ENCODE measurements around the gene SLC10A7.
"Not testable (repeated sequence)": the region's sequence is repeated elsewhere in the genome, so short reads cannot be mapped to it uniquely, and the experiment has no call there.

SLC10A7 gene

DNA sequence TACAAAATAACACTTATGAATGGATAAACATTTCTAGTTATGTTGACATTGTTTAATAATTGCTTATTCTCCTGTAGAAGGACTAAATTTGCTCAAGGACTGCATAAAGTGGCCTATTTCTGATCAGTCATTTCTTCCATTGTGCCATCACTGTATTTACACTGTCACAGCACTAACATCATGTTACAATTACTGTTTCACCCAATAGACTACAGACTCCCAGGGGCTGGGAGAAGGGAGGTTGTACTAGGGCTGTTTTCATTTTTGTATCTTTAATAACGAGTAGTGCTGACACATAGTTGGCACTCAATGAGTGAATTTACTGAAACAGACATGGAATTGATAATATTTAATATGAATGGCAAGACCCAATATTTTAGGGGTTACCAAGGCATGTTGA, 139.5 kb downstream of the SLC10A7 start:
- DNase-seq: no peak
- H3K9me3 ChIP-seq (ENCODE audit: control insufficient read depth, low read length): no peaks in the 10 kb centered on the region
- no peaks in the 10 kb centered on the region for H3K4me1 ChIP-seq (ENCODE audit: control insufficient read depth, insufficient read depth, low read length, poor library complexity, severe bottlenecking)
- no peak overlapping the region for H3K27ac ChIP-seq (ENCODE audit: insufficient read depth, low read length, poor library complexity, severe bottlenecking)
- no peak overlapping the region for H3K4me3 ChIP-seq (ENCODE audit: insufficient read depth, low read depth, low read length, poor library complexity, severe bottlenecking)
- no peaks in the 10 kb centered on the region for H3K27me3 ChIP-seq (replicated peaks; ENCODE audit: control insufficient read depth, insufficient read depth, low read length, poor library complexity, severe bottlenecking)
- H3K36me3 ChIP-seq (ENCODE audit: control insufficient read depth, insufficient read depth, low read length): no peaks in the 10 kb centered on the region

- Histone ChIP-seq H3K27ac (ENCODE audit: insufficient read depth, low read length, poor library complexity, severe bottlenecking) (no peak overlapping the region), H3K36me3 (ENCODE audit: control insufficient read depth, insufficient read depth, low read length) (no peaks in the 10 kb centered on the region), H3K9me3 (ENCODE audit: control insufficient read depth, low read length) (no peaks in the 10 kb centered on the region), H3K4me3 (ENCODE audit: insufficient read depth, low read depth, low read length, poor library complexity, severe bottlenecking) (no peak overlapping the region), H3K4me1 (ENCODE audit: control insufficient read depth, insufficient read depth, low read length, poor library complexity, severe bottlenecking) (no peaks in the 10 kb centered on the region), H3K27me3 (replicated peaks; ENCODE audit: control insufficient read depth, insufficient read depth, low read length, poor library complexity, severe bottlenecking) (no peaks in the 10 kb centered on the region)
- no peak for DNase-seq
These were observed 140.4 kb downstream of the SLC10A7 start for GRCh38 chr4:146381263-146381872.

- Histone ChIP-seq H3K36me3 (ENCODE audit: control insufficient read depth, insufficient read depth, low read length) (no peaks in the 10 kb centered on the region), H3K27ac (ENCODE audit: insufficient read depth, low read length, poor library complexity, severe bottlenecking) (no peak overlapping the region), H3K9me3 (ENCODE audit: control insufficient read depth, low read length) (no peaks in the 10 kb centered on the region), H3K27me3 (replicated peaks; ENCODE audit: control insufficient read depth, insufficient read depth, low read length, poor library complexity, severe bottlenecking) (no peaks in the 10 kb centered on the region), H3K4me3 (ENCODE audit: insufficient read depth, low read depth, low read length, poor library complexity, severe bottlenecking) (no peak overlapping the region), H3K4me1 (ENCODE audit: control insufficient read depth, insufficient read depth, low read length, poor library complexity, severe bottlenecking) (no peaks in the 10 kb centered on the region)
- DNase-seq: no peak
These were observed 142.0 kb downstream of the SLC10A7 start for GRCh38 chr4:146379744-146380143.

- no peak for DNase-seq
- H3K27me3 ChIP-seq (replicated peaks; ENCODE audit: control insufficient read depth, insufficient read depth, low read length, poor library complexity, severe bottlenecking): no peaks in the 10 kb centered on the region
- no peak overlapping the region for H3K27ac ChIP-seq (ENCODE audit: insufficient read depth, low read length, poor library complexity, severe bottlenecking)
These were observed 149.9 kb downstream of the SLC10A7 start for GRCh38 chr4:146371812-146372211.

DNA sequence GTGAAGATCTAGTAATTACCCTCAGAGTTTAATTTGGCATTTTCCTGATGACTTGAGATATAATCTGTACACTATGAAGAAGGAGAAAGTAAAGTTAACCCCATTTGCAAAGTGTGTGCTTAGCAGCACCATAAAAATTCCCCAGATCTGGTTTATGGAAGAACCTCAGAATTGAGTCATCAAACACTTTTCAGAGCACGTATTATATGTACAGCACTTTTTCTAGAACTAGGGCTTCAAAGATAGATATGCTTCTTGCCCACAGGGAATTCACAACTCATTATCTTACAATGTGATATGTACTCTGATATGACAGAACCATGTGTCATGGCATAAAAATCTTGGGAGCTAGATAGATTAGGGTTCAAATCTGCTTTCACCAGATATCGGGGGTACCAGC, 150.9 kb downstream of the SLC10A7 start:
- H3K27me3 ChIP-seq (replicated peaks; ENCODE audit: control insufficient read depth, insufficient read depth, low read length, poor library complexity, severe bottlenecking): no peaks in the 10 kb centered on the region
- H3K4me3 ChIP-seq (ENCODE audit: insufficient read depth, low read depth, low read length, poor library complexity, severe bottlenecking): no peak overlapping the region
- H3K9me3 ChIP-seq (ENCODE audit: control insufficient read depth, low read length): no peaks in the 10 kb centered on the region
- H3K4me1 ChIP-seq (ENCODE audit: control insufficient read depth, insufficient read depth, low read length, poor library complexity, severe bottlenecking): no peaks in the 10 kb centered on the region
- H3K36me3 ChIP-seq (ENCODE audit: control insufficient read depth, insufficient read depth, low read length): no peaks in the 10 kb centered on the region
- no peak overlapping the region for H3K27ac ChIP-seq (ENCODE audit: insufficient read depth, low read length, poor library complexity, severe bottlenecking)
- DNase-seq: no peak

More at GRCh38 chr4:146371812-146372211, 149.9 kb downstream of the SLC10A7 start:
- no peak overlapping the region for H3K4me3 ChIP-seq (ENCODE audit: insufficient read depth, low read depth, low read length, poor library complexity, severe bottlenecking)
- no peaks in the 10 kb centered on the region for H3K36me3 ChIP-seq (ENCODE audit: control insufficient read depth, insufficient read depth, low read length)
- H3K4me1 ChIP-seq (ENCODE audit: control insufficient read depth, insufficient read depth, low read length, poor library complexity, severe bottlenecking): no peaks in the 10 kb centered on the region
- no peaks in the 10 kb centered on the region for H3K9me3 ChIP-seq (ENCODE audit: control insufficient read depth, low read length)

DNA sequence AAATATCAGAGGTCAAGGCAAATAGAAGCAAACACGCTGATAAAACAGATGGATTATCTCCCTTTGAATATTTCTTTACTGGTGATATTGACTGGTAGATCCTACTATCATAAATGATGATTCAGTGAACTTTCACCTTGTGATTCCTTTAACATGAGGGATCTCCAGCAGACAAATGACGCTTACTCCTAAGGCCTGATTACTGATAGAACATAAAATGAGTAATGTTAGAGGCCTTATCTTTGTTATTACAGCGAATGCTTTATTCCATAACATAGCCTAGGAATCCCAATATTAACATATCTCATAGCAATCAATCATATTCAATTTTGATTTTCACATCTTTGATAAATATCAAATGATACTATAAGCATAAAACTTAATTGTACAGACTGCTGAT, 152.3 kb downstream of the SLC10A7 start:
- Histone ChIP-seq H3K4me1 (ENCODE audit: control insufficient read depth, insufficient read depth, low read length, poor library complexity, severe bottlenecking) (no peaks in the 10 kb centered on the region), H3K9me3 (ENCODE audit: control insufficient read depth, low read length) (no peaks in the 10 kb centered on the region), H3K4me3 (ENCODE audit: insufficient read depth, low read depth, low read length, poor library complexity, severe bottlenecking) (no peak overlapping the region), H3K27me3 (replicated peaks; ENCODE audit: control insufficient read depth, insufficient read depth, low read length, poor library complexity, severe bottlenecking) (no peaks in the 10 kb centered on the region), H3K36me3 (ENCODE audit: control insufficient read depth, insufficient read depth, low read length) (no peaks in the 10 kb centered on the region), H3K27ac (ENCODE audit: insufficient read depth, low read length, poor library complexity, severe bottlenecking) (no peak overlapping the region)
- no peak for DNase-seq

GRCh38 chr4:146368209-146368608, 153.5 kb downstream of the SLC10A7 start:
- no peak overlapping the region for H3K27ac ChIP-seq (ENCODE audit: insufficient read depth, low read length, poor library complexity, severe bottlenecking)

DNA sequence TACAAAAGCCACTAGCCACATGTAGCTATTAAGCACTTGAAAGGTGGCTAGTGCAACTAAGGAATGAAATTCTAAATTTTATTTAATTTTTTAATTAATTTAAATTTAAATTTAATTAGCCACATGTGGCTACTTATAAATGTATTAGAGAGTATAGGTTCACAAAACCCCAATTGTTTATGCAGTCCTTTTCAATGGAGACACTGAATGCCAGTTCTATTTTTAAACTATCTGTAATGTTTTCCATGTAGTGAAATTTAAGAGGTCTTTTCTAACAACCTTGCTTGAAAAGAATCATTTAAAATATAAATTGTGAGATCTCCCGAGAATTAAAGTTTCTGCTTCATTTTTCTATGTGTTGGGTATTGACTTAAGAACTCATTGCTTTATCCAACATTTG, 154.4 kb downstream of the SLC10A7 start:
- Histone ChIP-seq H3K9me3 (ENCODE audit: control insufficient read depth, low read length) (no peaks in the 10 kb centered on the region), H3K27me3 (replicated peaks; ENCODE audit: control insufficient read depth, insufficient read depth, low read length, poor library complexity, severe bottlenecking) (no peaks in the 10 kb centered on the region), H3K4me3 (ENCODE audit: insufficient read depth, low read depth, low read length, poor library complexity, severe bottlenecking) (no peak overlapping the region), H3K4me1 (ENCODE audit: control insufficient read depth, insufficient read depth, low read length, poor library complexity, severe bottlenecking) (no peaks in the 10 kb centered on the region), H3K36me3 (ENCODE audit: control insufficient read depth, insufficient read depth, low read length) (no peaks in the 10 kb centered on the region), H3K27ac (ENCODE audit: insufficient read depth, low read length, poor library complexity, severe bottlenecking) (no peak overlapping the region)
- DNase-seq: no peak

More at GRCh38 chr4:146368209-146368608, 153.5 kb downstream of the SLC10A7 start:
- no peaks in the 10 kb centered on the region for H3K9me3 ChIP-seq (ENCODE audit: control insufficient read depth, low read length)
- no peaks in the 10 kb centered on the region for H3K4me1 ChIP-seq (ENCODE audit: control insufficient read depth, insufficient read depth, low read length, poor library complexity, severe bottlenecking)
- no peak for DNase-seq
- H3K4me3 ChIP-seq (ENCODE audit: insufficient read depth, low read depth, low read length, poor library complexity, severe bottlenecking): no peak overlapping the region
- no peaks in the 10 kb centered on the region for H3K27me3 ChIP-seq (replicated peaks; ENCODE audit: control insufficient read depth, insufficient read depth, low read length, poor library complexity, severe bottlenecking)
- no peaks in the 10 kb centered on the region for H3K36me3 ChIP-seq (ENCODE audit: control insufficient read depth, insufficient read depth, low read length)

DNA sequence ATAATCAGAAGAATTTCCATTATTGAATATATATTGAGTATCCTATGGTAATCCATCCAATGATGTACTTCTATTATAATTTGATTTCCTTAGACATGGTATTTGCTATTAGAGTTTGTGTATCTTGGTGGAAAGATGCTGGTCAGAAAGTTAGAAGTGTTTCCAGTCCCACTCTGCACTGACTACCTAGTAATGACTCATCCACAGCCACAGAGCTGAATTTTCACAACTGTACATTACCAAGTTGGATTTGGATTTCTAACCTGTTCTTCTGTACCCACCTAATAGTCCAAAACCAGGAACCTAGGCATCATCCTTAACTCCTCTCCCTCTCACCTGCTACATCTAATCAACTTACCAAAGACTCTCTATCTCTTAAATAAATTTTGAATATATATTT, 162.0 kb downstream of the SLC10A7 start:
- no peaks in the 10 kb centered on the region for H3K4me1 ChIP-seq (ENCODE audit: control insufficient read depth, insufficient read depth, low read length, poor library complexity, severe bottlenecking)
- H3K27me3 ChIP-seq (replicated peaks; ENCODE audit: control insufficient read depth, insufficient read depth, low read length, poor library complexity, severe bottlenecking): no peaks in the 10 kb centered on the region
- no peak for DNase-seq
- no peak overlapping the region for H3K4me3 ChIP-seq (ENCODE audit: insufficient read depth, low read depth, low read length, poor library complexity, severe bottlenecking)
- H3K9me3 ChIP-seq (ENCODE audit: control insufficient read depth, low read length): no peaks in the 10 kb centered on the region
- no peak overlapping the region for H3K27ac ChIP-seq (ENCODE audit: insufficient read depth, low read length, poor library complexity, severe bottlenecking)
- H3K36me3 ChIP-seq (ENCODE audit: control insufficient read depth, insufficient read depth, low read length): peaks cover 4% of the 10 kb centered on the region

DNA sequence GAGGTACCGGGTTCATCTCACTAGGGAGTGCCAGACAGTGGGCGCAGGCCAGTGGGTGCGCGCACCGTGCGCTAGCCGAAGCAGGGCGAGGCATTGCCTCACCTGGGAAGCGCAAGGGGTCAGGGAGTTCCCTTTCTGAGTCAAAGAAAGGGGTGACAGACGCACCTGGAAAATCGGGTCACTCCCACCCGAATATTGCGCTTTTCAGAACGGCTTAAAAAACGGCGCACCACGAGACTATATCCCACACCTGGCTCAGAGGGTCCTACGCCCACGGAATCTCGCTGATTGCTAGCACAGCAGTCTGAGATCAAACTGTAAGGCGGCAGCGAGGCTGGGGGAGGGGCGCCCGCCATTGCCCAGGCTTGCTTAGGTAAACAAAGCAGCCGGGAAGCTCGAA, 171.6 kb downstream of the SLC10A7 start:
- not testable (repeated sequence) for H3K36me3 ChIP-seq (ENCODE audit: control insufficient read depth, insufficient read depth, low read length); H3K4me3 ChIP-seq (ENCODE audit: insufficient read depth, low read depth, low read length, poor library complexity, severe bottlenecking)

More for the DNA sequence above, 171.6 kb downstream of the SLC10A7 start:
- DNase-seq; H3K4me1 ChIP-seq (ENCODE audit: control insufficient read depth, insufficient read depth, low read length, poor library complexity, severe bottlenecking); H3K27ac ChIP-seq (ENCODE audit: insufficient read depth, low read length, poor library complexity, severe bottlenecking); H3K27me3 ChIP-seq (replicated peaks; ENCODE audit: control insufficient read depth, insufficient read depth, low read length, poor library complexity, severe bottlenecking); H3K9me3 ChIP-seq (ENCODE audit: control insufficient read depth, low read length): not testable (repeated sequence)
